HG02763 (cell line): Measurements from ENCODE around the gene ADGRB3.

ENCODE experiments used
- ATAC-seq: cut with Tn5 transposase; IDR thresholded peaks from one replicate; pipeline ENCODE4 v1.9.1; 2021; ENCODE audit warnings: mild to moderate bottlenecking, moderate library complexity; ENCODE audit not compliant: unreplicated experiment

ADGRB3 gene

GRCh38 chr6:68697394-68697793, 62.3 kb downstream of the ADGRB3 start:
- no peak for ATAC-seq

GRCh38 chr6:68701159-68701558, 66.1 kb downstream of the ADGRB3 start:
- no peak for ATAC-seq

GRCh38 chr6:68704485-68704884, 69.4 kb downstream of the ADGRB3 start:
- ATAC-seq = no peak

GRCh38 chr6:68709091-68709490, 74.0 kb downstream of the ADGRB3 start:
- ATAC-seq = no peak

GRCh38 chr6:68709882-68710281, 74.8 kb downstream of the ADGRB3 start:
- no peak for ATAC-seq

GRCh38 chr6:68710496-68710895, 75.4 kb downstream of the ADGRB3 start:
- no peak for ATAC-seq

GRCh38 chr6:68710916-68711315, 75.8 kb downstream of the ADGRB3 start:
- no peak for ATAC-seq

GRCh38 chr6:68711386-68712000, 76.4 kb downstream of the ADGRB3 start:
- no peak for ATAC-seq

GRCh38 chr6:68716620-68717019, 81.5 kb downstream of the ADGRB3 start:
- no peak for ATAC-seq

- no peak for ATAC-seq
Observed at GRCh38 chr6:68718385-68719073, 83.4 kb downstream of the ADGRB3 start.

- ATAC-seq = no peak
Observed at GRCh38 chr6:68719761-68720160, 84.7 kb downstream of the ADGRB3 start.

GRCh38 chr6:68722891-68723527, 87.9 kb downstream of the ADGRB3 start:
- ATAC-seq = no peak

GRCh38 chr6:68724060-68724459, 89.0 kb downstream of the ADGRB3 start:
- no peak for ATAC-seq

GRCh38 chr6:68726337-68726736, 91.3 kb downstream of the ADGRB3 start:
- ATAC-seq = no peak

- ATAC-seq = no peak
Observed at GRCh38 chr6:68726992-68727391, 91.9 kb downstream of the ADGRB3 start.

GRCh38 chr6:68727699-68728098, 92.6 kb downstream of the ADGRB3 start:
- no peak for ATAC-seq

- no peak for ATAC-seq
Observed at GRCh38 chr6:68728159-68728979, 93.3 kb downstream of the ADGRB3 start.

GRCh38 chr6:68729377-68729903, 94.4 kb downstream of the ADGRB3 start:
- no peak for ATAC-seq

GRCh38 chr6:68730291-68731054, 95.4 kb downstream of the ADGRB3 start:
- no peak for ATAC-seq

- no peak for ATAC-seq
Observed at GRCh38 chr6:68732423-68732822, 97.3 kb downstream of the ADGRB3 start.
